Stomach (tissue), 4 donors: ENCODE results near the gene GSTT2B.

Experiments used
- EP300 ChIP-seq: sonication (generic); formaldehyde crosslinking; IDR thresholded peaks from one replicate; pipeline ENCODE4 v1.6.1; 2017; ENCODE audit warnings: antibody characterized with exemption
- TF ChIP-seq, protein P1 (sequence below), 7 experiments: fragments of 450-650 bp in 4 of 7; fragments of 200-600 bp in 3 of 7; sonication (generic) in 3 of 7; IDR thresholded peaks; one replicate each; pipeline ENCODE4 v1.5.1; 2016 to 2019; ENCODE audit warnings: antibody characterized with exemption in 7 of 7, control low read depth in 2 of 7, mild to moderate bottlenecking in 1 of 7

DNA sequence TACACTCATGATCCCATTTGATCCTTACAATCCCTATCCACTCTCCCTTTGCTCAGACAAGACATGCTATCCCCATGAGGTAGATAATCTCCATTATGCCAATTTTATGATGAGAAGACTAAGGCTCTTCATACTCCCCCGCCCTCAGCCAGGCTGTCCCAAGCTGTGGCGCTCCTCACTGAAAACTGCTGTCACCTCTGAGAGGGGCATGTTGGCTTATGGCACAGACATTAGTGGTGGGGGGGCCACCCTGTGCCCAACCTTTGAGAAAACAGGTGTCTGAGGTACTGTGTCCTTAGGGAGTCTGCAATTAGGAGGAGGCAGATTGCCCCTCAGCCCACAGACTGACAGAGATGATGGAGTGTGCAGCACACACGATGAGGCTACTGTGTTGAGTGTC lies 8.1 kb upstream of the GSTT2B start:
- TF ChIP-seq, protein P1, sequence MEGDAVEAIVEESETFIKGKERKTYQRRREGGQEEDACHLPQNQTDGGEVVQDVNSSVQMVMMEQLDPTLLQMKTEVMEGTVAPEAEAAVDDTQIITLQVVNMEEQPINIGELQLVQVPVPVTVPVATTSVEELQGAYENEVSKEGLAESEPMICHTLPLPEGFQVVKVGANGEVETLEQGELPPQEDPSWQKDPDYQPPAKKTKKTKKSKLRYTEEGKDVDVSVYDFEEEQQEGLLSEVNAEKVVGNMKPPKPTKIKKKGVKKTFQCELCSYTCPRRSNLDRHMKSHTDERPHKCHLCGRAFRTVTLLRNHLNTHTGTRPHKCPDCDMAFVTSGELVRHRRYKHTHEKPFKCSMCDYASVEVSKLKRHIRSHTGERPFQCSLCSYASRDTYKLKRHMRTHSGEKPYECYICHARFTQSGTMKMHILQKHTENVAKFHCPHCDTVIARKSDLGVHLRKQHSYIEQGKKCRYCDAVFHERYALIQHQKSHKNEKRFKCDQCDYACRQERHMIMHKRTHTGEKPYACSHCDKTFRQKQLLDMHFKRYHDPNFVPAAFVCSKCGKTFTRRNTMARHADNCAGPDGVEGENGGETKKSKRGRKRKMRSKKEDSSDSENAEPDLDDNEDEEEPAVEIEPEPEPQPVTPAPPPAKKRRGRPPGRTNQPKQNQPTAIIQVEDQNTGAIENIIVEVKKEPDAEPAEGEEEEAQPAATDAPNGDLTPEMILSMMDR (IDR thresholded peaks at IDR 0.05): no peak
- no peak for TF ChIP-seq EP300
